HG02571 (cell line): Measurements from ENCODE around the gene MVD.
"Not testable (repeated sequence)": the region's sequence is repeated elsewhere in the genome, so short reads cannot be mapped to it uniquely, and the experiment has no call there.

Experiments
- ATAC-seq: cut with Tn5 transposase; IDR thresholded peaks from one replicate; pipeline ENCODE4 v1.9.1; 2021; ENCODE audit warnings: mild to moderate bottlenecking, moderate library complexity; ENCODE audit not compliant: unreplicated experiment

MVD gene

DNA sequence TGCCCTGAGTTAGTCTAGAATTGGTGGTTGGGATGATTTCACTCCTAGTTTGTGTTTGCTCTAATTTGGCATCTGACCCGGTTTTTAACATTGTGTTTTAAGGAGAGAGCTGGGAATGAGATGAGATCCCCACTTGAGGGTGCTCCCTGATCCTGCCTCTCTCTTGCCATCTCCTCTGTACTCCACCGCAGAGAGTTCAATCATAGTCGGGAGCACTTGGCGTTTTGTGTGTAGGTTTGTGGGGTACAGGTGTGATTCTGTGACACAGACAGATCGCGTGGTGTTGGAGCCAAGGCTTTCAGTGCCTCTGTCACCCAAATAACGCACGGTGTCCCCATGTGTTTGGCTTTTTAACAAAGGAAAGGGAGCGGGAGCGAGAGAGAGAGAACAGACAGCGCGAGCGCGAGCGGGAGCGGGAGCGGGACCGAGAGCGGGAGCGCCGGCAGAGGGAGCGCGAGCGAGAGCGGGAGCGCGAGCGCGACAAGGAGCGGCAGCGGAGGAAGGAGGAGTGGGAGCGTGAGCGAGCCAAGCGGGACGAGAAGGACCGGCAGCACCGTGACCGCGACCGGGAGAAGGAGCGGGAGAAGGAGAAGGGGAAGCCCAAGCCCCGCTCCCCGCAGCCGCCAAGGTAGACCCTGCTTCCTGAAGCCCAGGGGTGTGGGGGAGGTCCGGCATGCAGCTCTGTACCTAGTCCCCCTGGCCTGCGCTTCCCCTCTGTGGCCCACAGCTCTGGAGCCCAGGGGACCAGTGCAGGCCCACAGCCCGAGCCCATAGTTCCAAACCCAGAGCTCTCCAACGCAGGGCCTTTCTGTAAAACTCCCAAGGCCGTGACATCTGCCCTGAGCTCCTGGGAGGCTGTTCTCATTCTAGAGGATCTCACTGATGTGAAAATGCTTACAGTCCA is 51.7 kb downstream of the MVD start:
- ATAC-seq = no peak

- ATAC-seq = no peak
These were observed 52.8 kb downstream of the MVD start for GRCh38 chr16:88610080-88610479.

DNA sequence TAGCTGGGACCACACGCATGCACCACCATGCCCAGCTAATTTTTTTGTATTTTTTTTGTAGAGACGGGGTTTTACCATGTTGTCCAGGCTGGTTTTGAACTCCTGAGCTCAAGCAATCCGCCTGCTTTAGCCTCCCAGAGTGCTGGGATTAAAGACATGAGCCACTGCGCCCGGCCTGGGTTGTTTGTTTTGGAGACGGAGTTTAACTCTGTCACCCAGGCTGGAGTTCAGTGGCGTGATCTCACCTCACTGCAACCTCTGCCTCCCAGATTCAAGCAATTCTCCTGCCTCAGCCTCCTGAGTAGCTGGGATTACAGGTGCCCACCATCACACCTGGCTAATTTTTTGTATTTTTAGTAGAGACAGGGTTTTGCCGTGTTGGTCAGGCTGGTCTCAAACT is 53.5 kb downstream of the MVD start:
- not testable (repeated sequence) for ATAC-seq

GRCh38 chr16:88608076-88608475 is 54.8 kb downstream of the MVD start:
- ATAC-seq = no peak

- no peak for ATAC-seq
These were observed 56.6 kb downstream of the MVD start for GRCh38 chr16:88606148-88606757.

DNA sequence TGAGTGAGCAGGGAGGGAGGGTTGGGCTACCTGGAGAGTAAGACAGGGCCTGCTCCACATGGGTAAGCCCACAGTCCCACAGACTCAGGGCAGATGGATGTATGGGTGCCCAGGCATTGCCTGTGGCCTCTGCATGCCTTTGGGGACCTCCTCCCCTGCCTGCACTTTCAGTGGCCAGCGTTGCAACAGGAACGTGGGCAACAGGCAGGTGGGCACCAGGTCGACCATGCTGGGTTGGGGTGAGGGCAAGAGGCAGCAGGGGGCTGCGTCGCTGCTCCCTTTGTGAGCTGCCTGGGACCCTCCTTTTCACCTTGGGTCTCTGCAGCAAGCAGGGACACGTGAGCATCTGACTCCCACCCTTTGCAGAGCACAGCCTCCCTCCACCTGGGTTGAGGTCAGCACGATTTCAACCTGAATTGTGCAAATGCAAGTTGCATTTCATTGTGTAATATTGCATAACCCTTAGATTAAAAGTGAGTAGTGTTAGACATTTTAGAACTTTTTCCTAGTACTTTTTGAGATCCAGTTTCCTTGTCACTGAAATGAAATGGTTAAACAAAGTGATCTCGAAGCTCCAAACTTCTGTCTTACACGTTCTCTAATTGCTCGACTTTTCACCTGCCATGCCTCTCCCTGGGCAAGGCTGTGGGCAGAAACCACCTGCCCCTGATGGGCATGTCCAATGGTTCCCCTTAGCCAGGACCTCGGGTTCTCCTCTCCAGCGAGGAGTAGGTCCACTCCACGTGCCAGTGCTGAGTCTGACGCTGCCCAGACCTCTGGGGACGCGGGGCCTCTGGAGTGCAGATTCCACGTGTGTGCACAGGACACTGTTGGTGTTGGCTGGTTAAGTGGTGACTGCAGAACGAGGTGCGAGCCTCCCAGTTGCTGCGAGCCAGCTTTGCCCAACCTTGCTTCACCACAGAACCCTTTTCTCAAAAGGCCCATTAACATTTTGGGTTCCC is 57.4 kb downstream of the MVD start:
- no peak for ATAC-seq

- no peak for ATAC-seq
These were observed 60.8 kb downstream of the MVD start for GRCh38 chr16:88602091-88602490.
